ENCODE data around the gene CORO2A. TPM values are rescaled to one million over a fixed set of nuclear protein-coding genes. Genes with fewer than 3 reads are reported as not detected.

The CORO2A gene
- total RNA-seq, 2 donors from 2014 or later, result 1.2 to 3.1 TPM

GRCh38 chr9:98157372-98157771, 35.1 kb downstream of the CORO2A start:
- Histone ChIP-seq H3K4me3 (no peak overlapping the region), H3K36me3 (no peaks in the 10 kb centered on the region), H3K27me3 (replicated peaks; ENCODE audit: insufficient read depth) (no peaks in the 10 kb centered on the region), H3K4me1 (ENCODE audit: control insufficient read depth in 1 of 2, low read depth in 2 of 2) (no peaks in the 10 kb centered on the region), H3K9me3 (no peaks in the 10 kb centered on the region), H3K27ac (no peak overlapping the region)
- no peak for TF ChIP-seq CTCF (IDR thresholded peaks at IDR 0.05)
- no peak for DNase-seq (ENCODE audit: low spot score)
- no peak for ATAC-seq (ENCODE audit: insufficient number of reproducible peaks, low FRiP score, low read depth)

GRCh38 chr9:98154678-98155077, 37.8 kb downstream of the CORO2A start:
- H3K36me3 ChIP-seq, result no peaks in the 10 kb centered on the region
- no peaks in the 10 kb centered on the region for H3K27me3 ChIP-seq (replicated peaks; ENCODE audit: insufficient read depth)
- no peak overlapping the region for H3K4me3 ChIP-seq
- DNase-seq (ENCODE audit: low spot score), result no peak
- H3K4me1 ChIP-seq (ENCODE audit: control insufficient read depth in 1 of 2, low read depth in 2 of 2), result no peaks in the 10 kb centered on the region
- no peak overlapping the region for H3K27ac ChIP-seq
- ATAC-seq (ENCODE audit: insufficient number of reproducible peaks, low FRiP score, low read depth), result no peak
- no peak for TF ChIP-seq CTCF (IDR thresholded peaks at IDR 0.05)
- H3K9me3 ChIP-seq, result no peaks in the 10 kb centered on the region

GRCh38 chr9:98152526-98152925, 39.9 kb downstream of the CORO2A start:
- ATAC-seq (ENCODE audit: insufficient number of reproducible peaks, low FRiP score, low read depth) (no peak), DNase-seq (ENCODE audit: low spot score) (no peak)
- TF ChIP-seq CTCF (IDR thresholded peaks at IDR 0.05), result no peak
- H3K27me3 ChIP-seq (replicated peaks; ENCODE audit: insufficient read depth), result no peaks in the 10 kb centered on the region
- no peaks in the 10 kb centered on the region for H3K4me1 ChIP-seq (ENCODE audit: control insufficient read depth in 1 of 2, low read depth in 2 of 2)
- no peak overlapping the region for H3K27ac ChIP-seq
- no peaks in the 10 kb centered on the region for H3K9me3 ChIP-seq
- H3K4me3 ChIP-seq, result no peak overlapping the region
- no peaks in the 10 kb centered on the region for H3K36me3 ChIP-seq

GRCh38 chr9:98150721-98151120, 41.7 kb downstream of the CORO2A start:
- H3K27me3 ChIP-seq (replicated peaks; ENCODE audit: insufficient read depth), result no peaks in the 10 kb centered on the region
- H3K9me3 ChIP-seq, result no peaks in the 10 kb centered on the region
- H3K4me3 ChIP-seq, result no peak overlapping the region
- no peak for TF ChIP-seq CTCF (IDR thresholded peaks at IDR 0.05)
- ATAC-seq (ENCODE audit: insufficient number of reproducible peaks, low FRiP score, low read depth) (no peak), DNase-seq (ENCODE audit: low spot score) (no peak)
- no peaks in the 10 kb centered on the region for H3K36me3 ChIP-seq
- H3K27ac ChIP-seq, result no peak overlapping the region
- no peaks in the 10 kb centered on the region for H3K4me1 ChIP-seq (ENCODE audit: control insufficient read depth in 1 of 2, low read depth in 2 of 2)

- Histone ChIP-seq H3K36me3 (no peaks in the 10 kb centered on the region), H3K27me3 (replicated peaks; ENCODE audit: insufficient read depth) (no peaks in the 10 kb centered on the region), H3K4me3 (no peak overlapping the region), H3K27ac (no peak overlapping the region), H3K4me1 (ENCODE audit: control insufficient read depth in 1 of 2, low read depth in 2 of 2) (no peaks in the 10 kb centered on the region), H3K9me3 (no peaks in the 10 kb centered on the region)
- TF ChIP-seq CTCF (IDR thresholded peaks at IDR 0.05), result no peak
- ATAC-seq (ENCODE audit: insufficient number of reproducible peaks, low FRiP score, low read depth) (no peak), DNase-seq (ENCODE audit: low spot score) (no peak)
Measured at GRCh38 chr9:98150164-98150563, 42.3 kb downstream of the CORO2A start.
